Right renal pelvis (tissue), 4 donors: ENCODE results near the gene ENTPD8. TPM values are rescaled to one million over a fixed set of nuclear protein-coding genes. Genes with fewer than 3 reads are reported as not detected.
"Not testable (repeated sequence)": the region's sequence is repeated elsewhere in the genome, so short reads cannot be mapped to it uniquely, and the experiment has no call there.

Source experiments
- DNase-seq, 4 donors: peaks; one replicate each; pipeline ENCODE4 v3.0.0-alpha.2; 2013; ENCODE audit warnings: low read depth in 4 of 4, low spot score in 3 of 4, missing footprints in 1 of 4
- polyA plus RNA-seq, 4 donors: library from polyadenylated mRNA; unstranded; fragments of 120-200 nt; gene quantifications; one replicate each; pipeline ENCODE4 v1.2.1, GENCODE V29; 2013; ENCODE audit not compliant: insufficient read length in 4 of 4

ENTPD8 gene
- polyA plus RNA-seq, 4 donors, result 0.52 to 0.59 (median 0.56) TPM

GRCh38 chr9:137398561-137399468, 42.3 kb downstream of the ENTPD8 start:
- DNase-seq, result no peak

- DNase-seq, result no peak
These were observed 43.3 kb downstream of the ENTPD8 start for GRCh38 chr9:137397675-137398423.

GRCh38 chr9:137396634-137397367, 44.4 kb downstream of the ENTPD8 start:
- DNase-seq, result no peak

- no peak for DNase-seq
These were observed 44.9 kb downstream of the ENTPD8 start for GRCh38 chr9:137396227-137396626.

GRCh38 chr9:137395666-137396010, 45.5 kb downstream of the ENTPD8 start:
- DNase-seq, result no peak

- no peak for DNase-seq
These were observed 46.1 kb downstream of the ENTPD8 start for GRCh38 chr9:137394866-137395665.

- no peak for DNase-seq
These were observed 47.7 kb downstream of the ENTPD8 start for GRCh38 chr9:137393176-137394150.

- DNase-seq, result no peak
These were observed 48.7 kb downstream of the ENTPD8 start for GRCh38 chr9:137392232-137393007.

GRCh38 chr9:137391411-137391754, 49.8 kb downstream of the ENTPD8 start:
- no peak for DNase-seq

- DNase-seq, result no peak
These were observed 50.4 kb downstream of the ENTPD8 start for GRCh38 chr9:137390553-137391410.

GRCh38 chr9:137389428-137389746, 51.8 kb downstream of the ENTPD8 start:
- DNase-seq, result no peak

GRCh38 chr9:137388589-137389427, 52.3 kb downstream of the ENTPD8 start:
- DNase-seq, result no peak

GRCh38 chr9:137387891-137388560, 53.1 kb downstream of the ENTPD8 start:
- no peak for DNase-seq

- DNase-seq, result no peak
These were observed 53.9 kb downstream of the ENTPD8 start for GRCh38 chr9:137387114-137387890.

GRCh38 chr9:137386507-137387113, 54.5 kb downstream of the ENTPD8 start:
- not testable (repeated sequence) for DNase-seq
